Breast epithelium (tissue), 4 donors: ENCODE measurements around the gene TK1. TPM values are rescaled to one million over a fixed set of nuclear protein-coding genes. Genes with fewer than 3 reads are reported as not detected.

Source experiments
- DNase-seq, 2 donors: peaks; one replicate each; pipeline ENCODE4 v3.0.0-alpha.2; 2019; ENCODE audit warnings: low spot score in 2 of 2
- H3K27ac ChIP-seq, 2 donors: fragments of 200-600 bp; sonication (generic) in 1 of 2; one replicate each; pipeline ENCODE4 v1.5.1; 2016 to 2019; ENCODE audit warnings: mild to moderate bottlenecking in 1 of 2
- H3K27me3 ChIP-seq, 2 donors: fragments of 200-600 bp; sonication (generic) in 1 of 2; one replicate each; pipeline versions ENCODE4 v1.5.1 to v1.6.0; 2017 to 2019; ENCODE audit warnings: control low read depth in 1 of 2, mild to moderate bottlenecking in 1 of 2
- H3K36me3 ChIP-seq: fragments of 200-600 bp; one replicate; pipeline ENCODE4 v1.5.1; 2019
- H3K4me1 ChIP-seq, 2 donors: fragments of 200-600 bp; sonication (generic); one replicate each; pipeline ENCODE4 v1.5.1; 2016 to 2019; ENCODE audit warnings: control low read depth in 1 of 2
- H3K4me3 ChIP-seq, 3 donors: fragments of 200-600 bp; sonication (generic); 1 replicate in 2 of 3; 2 replicates in 1 of 3; pipeline ENCODE4 v1.5.1; 2016 to 2019; ENCODE audit warnings: mild to moderate bottlenecking in 3 of 3, moderate library complexity in 2 of 3
- H3K9me3 ChIP-seq, 2 donors: fragments of 200-600 bp; sonication (generic) in 1 of 2; one replicate each; pipeline ENCODE4 v1.5.1; 2016 to 2019; ENCODE audit warnings: control low read depth in 1 of 2
- CTCF ChIP-seq, 3 donors: fragments of 450-650 bp; IDR thresholded peaks; one replicate each; pipeline ENCODE4 v1.5.1; 2016 to 2017; ENCODE audit warnings: antibody characterized with exemption in 3 of 3, mild to moderate bottlenecking in 3 of 3, moderate library complexity in 3 of 3
- POLR2A ChIP-seq: fragments of 450-650 bp; IDR thresholded peaks from one replicate; pipeline ENCODE4 v1.6.1; 2016; ENCODE audit warnings: antibody characterized with exemption, mild to moderate bottlenecking, moderate library complexity
- POLR2AphosphoS5 ChIP-seq, 3 donors: sonication (generic); formaldehyde crosslinking; IDR thresholded peaks; one replicate each; pipeline ENCODE4 v1.6.1; 2017; ENCODE audit warnings: antibody characterized with exemption in 3 of 3
- intact Hi-C: fragments of 100-400 bp; cut with DNase I; formaldehyde crosslinking; loops from one replicate; pipeline ENCODE4 v1.15.1; 2023; ENCODE audit warnings: low total_unique reads
- total RNA-seq, 3 donors: library from RNA; depleted of rRNA; stranded (reverse); fragments of >200 nt; gene quantifications; one replicate each; pipeline ENCODE4 v1.1.0, GENCODE V29; 2016

The TK1 gene
- total RNA-seq, 3 donors from 2014 or later: 2.6 to 5.6 (median 3.7) TPM

- H3K27me3 ChIP-seq: no peaks in the 10 kb centered on the region
- H3K27ac ChIP-seq: peak overlapping the region; percentile 52 to 76
- peaks cover 3 to 10% of the 10 kb centered on the region in 2 donors for H3K4me1 ChIP-seq
- no peak for TF ChIP-seq CTCF (IDR thresholded peaks at IDR 0.05)
- TF ChIP-seq POLR2A: no peak
- TF ChIP-seq POLR2AphosphoS5 (IDR thresholded peaks at IDR 0.05): no peak
- H3K9me3 ChIP-seq: no peaks in the 10 kb centered on the region
- H3K4me3 ChIP-seq: no peak overlapping the region
- no peaks in the 10 kb centered on the region for H3K36me3 ChIP-seq
- no peak for DNase-seq
- intact Hi-C loops: no loop called here
Observed at GRCh38 chr17:78183916-78184315, 2.9 kb downstream of the TK1 start.

GRCh38 chr17:78182504-78182903 lies 4.3 kb downstream of the TK1 start:
- intact Hi-C loops: no loop called here
- no peak for DNase-seq
- Histone ChIP-seq H3K4me1 (peaks cover 3 to 10% of the 10 kb centered on the region in 2 donors), H3K27me3 (no peaks in the 10 kb centered on the region), H3K27ac (no peak overlapping the region), H3K4me3 (no peak overlapping the region), H3K9me3 (no peaks in the 10 kb centered on the region), H3K36me3 (no peaks in the 10 kb centered on the region)
- TF ChIP-seq POLR2AphosphoS5 (IDR thresholded peaks at IDR 0.05) (no peak), CTCF (IDR thresholded peaks at IDR 0.05) (no peak), POLR2A (no peak)

- intact Hi-C loops: no loop called here
- Histone ChIP-seq H3K27ac (peak overlapping the region in 1 of 2 donors; percentile 92), H3K27me3 (no peaks in the 10 kb centered on the region), H3K4me3 (no peak overlapping the region), H3K36me3 (no peaks in the 10 kb centered on the region), H3K9me3 (no peaks in the 10 kb centered on the region), H3K4me1 (peaks cover under 1 to 8% of the 10 kb centered on the region in 2 donors)
- TF ChIP-seq POLR2A (no peak), POLR2AphosphoS5 (IDR thresholded peaks at IDR 0.05) (no peak), CTCF (IDR thresholded peaks at IDR 0.05) (no peak)
- no peak for DNase-seq
Observed at GRCh38 chr17:78180508-78180907, 6.3 kb downstream of the TK1 start.

GRCh38 chr17:78180083-78180482 lies 6.8 kb downstream of the TK1 start:
- intact Hi-C loops: no loop called here
- H3K36me3 ChIP-seq: no peaks in the 10 kb centered on the region
- no peaks in the 10 kb centered on the region for H3K27me3 ChIP-seq
- peaks cover 4 to 12% of the 10 kb centered on the region in 2 donors for H3K4me1 ChIP-seq
- TF ChIP-seq POLR2AphosphoS5 (IDR thresholded peaks at IDR 0.05) (no peak), CTCF (IDR thresholded peaks at IDR 0.05) (no peak), POLR2A (no peak)
- H3K27ac ChIP-seq: peak overlapping the region; percentile 83 to 92
- no peak overlapping the region for H3K4me3 ChIP-seq
- DNase-seq: no peak
- no peaks in the 10 kb centered on the region for H3K9me3 ChIP-seq

- Histone ChIP-seq H3K4me1 (peaks cover 5 to 13% of the 10 kb centered on the region in 2 donors), H3K9me3 (no peaks in the 10 kb centered on the region), H3K4me3 (no peak overlapping the region), H3K27ac (peak overlapping the region; percentile 83 to 92), H3K27me3 (no peaks in the 10 kb centered on the region), H3K36me3 (no peaks in the 10 kb centered on the region)
- intact Hi-C loops: loop anchor here (10.0 kb wide), 1 partner anchor 65 kb away; no protein-coding TSS in a partner anchor
- no peak for TF ChIP-seq POLR2A
- TF ChIP-seq POLR2AphosphoS5 (IDR thresholded peaks at IDR 0.05): peak in 2 of 3 donors; percentile 47 to 50
- TF ChIP-seq CTCF (IDR thresholded peaks at IDR 0.05): no peak
- peak in 1 of 2 donors; percentile 73 for DNase-seq
Observed at GRCh38 chr17:78179372-78179771, 7.5 kb downstream of the TK1 start.
